IPS-15b (cell line): ENCODE measurements around the gene PRR27.

ENCODE experiments used
- H3K27me3 ChIP-seq: one replicate; pipeline ENCODE4 v1.6.1; 2013; ENCODE audit warnings: low read length; ENCODE audit not compliant: control insufficient read depth, insufficient read depth
- H3K36me3 ChIP-seq: one replicate; pipeline ENCODE4 v1.6.1; 2013; ENCODE audit warnings: low read length; ENCODE audit not compliant: control insufficient read depth, insufficient read depth
- H3K4me1 ChIP-seq: one replicate; pipeline ENCODE4 v1.6.1; 2013; ENCODE audit warnings: mild to moderate bottlenecking, low read length; ENCODE audit not compliant: control insufficient read depth, insufficient read depth
- H3K4me3 ChIP-seq: one replicate; pipeline ENCODE4 v1.5.1; 2013; ENCODE audit warnings: low read depth, low read length
- H3K9ac ChIP-seq: one replicate; pipeline ENCODE4 v1.6.1; 2013; ENCODE audit warnings: low read depth, mild to moderate bottlenecking, low read length
- H3K9me3 ChIP-seq: one replicate; pipeline ENCODE4 v1.6.1; 2013; ENCODE audit warnings: mild to moderate bottlenecking, low read length; ENCODE audit not compliant: control insufficient read depth, insufficient read depth

PRR27 gene

GRCh38 chr4:70153937-70154336 is at the start of gene PRR27:
TSS of gene PRR27 (plus strand) at chr4:70154237. CDS start at chr4:70154376, 139 bp downstream.
- H3K4me1 ChIP-seq, result no peaks in the 10 kb centered on the region
- H3K4me3 ChIP-seq, result no peak within 1 kb of the TSS
- no peaks in the 10 kb centered on the region for H3K27me3 ChIP-seq
- H3K36me3 ChIP-seq, result no peaks in the 10 kb centered on the region
- H3K9me3 ChIP-seq, result no peaks in the 10 kb centered on the region
- H3K9ac ChIP-seq, result no peak within 1 kb of the TSS

GRCh38 chr4:70110917-70111316 is 43.1 kb upstream of the PRR27 start:
- Histone ChIP-seq H3K9ac (no peak overlapping the region), H3K4me3 (no peak overlapping the region), H3K4me1 (no peaks in the 10 kb centered on the region), H3K27me3 (no peaks in the 10 kb centered on the region), H3K9me3 (no peaks in the 10 kb centered on the region), H3K36me3 (no peaks in the 10 kb centered on the region)

GRCh38 chr4:70113656-70114055 is 40.4 kb upstream of the PRR27 start:
- H3K9ac ChIP-seq, result no peak overlapping the region
- H3K36me3 ChIP-seq, result no peaks in the 10 kb centered on the region
- no peaks in the 10 kb centered on the region for H3K27me3 ChIP-seq
- H3K4me1 ChIP-seq, result no peaks in the 10 kb centered on the region
- H3K9me3 ChIP-seq, result no peaks in the 10 kb centered on the region
- H3K4me3 ChIP-seq, result no peak overlapping the region

GRCh38 chr4:70114096-70114495 is 39.9 kb upstream of the PRR27 start:
- no peaks in the 10 kb centered on the region for H3K27me3 ChIP-seq
- H3K4me1 ChIP-seq, result no peaks in the 10 kb centered on the region
- H3K4me3 ChIP-seq, result no peak overlapping the region
- no peaks in the 10 kb centered on the region for H3K36me3 ChIP-seq
- H3K9ac ChIP-seq, result no peak overlapping the region
- H3K9me3 ChIP-seq, result no peaks in the 10 kb centered on the region

GRCh38 chr4:70120323-70120722 is 33.7 kb upstream of the PRR27 start:
- Histone ChIP-seq H3K36me3 (no peaks in the 10 kb centered on the region), H3K9me3 (no peaks in the 10 kb centered on the region), H3K4me3 (no peak overlapping the region), H3K9ac (no peak overlapping the region), H3K27me3 (no peaks in the 10 kb centered on the region), H3K4me1 (no peaks in the 10 kb centered on the region)

- H3K9me3 ChIP-seq, result no peaks in the 10 kb centered on the region
- no peak overlapping the region for H3K9ac ChIP-seq
- no peaks in the 10 kb centered on the region for H3K36me3 ChIP-seq
- H3K4me1 ChIP-seq, result peaks cover 2% of the 10 kb centered on the region
- no peaks in the 10 kb centered on the region for H3K27me3 ChIP-seq
- no peak overlapping the region for H3K4me3 ChIP-seq
These were observed 20.6 kb upstream of the PRR27 start for GRCh38 chr4:70133473-70133872.

- H3K4me3 ChIP-seq, result no peak overlapping the region
- no peak overlapping the region for H3K9ac ChIP-seq
- no peaks in the 10 kb centered on the region for H3K36me3 ChIP-seq
- no peaks in the 10 kb centered on the region for H3K9me3 ChIP-seq
- no peaks in the 10 kb centered on the region for H3K4me1 ChIP-seq
- H3K27me3 ChIP-seq, result no peaks in the 10 kb centered on the region
These were observed 15.3 kb upstream of the PRR27 start for GRCh38 chr4:70138751-70139150.

- H3K27me3 ChIP-seq, result no peaks in the 10 kb centered on the region
These were observed 2.8 kb upstream of the PRR27 start for GRCh38 chr4:70151271-70151670.

GRCh38 chr4:70152088-70152487 is 1.9 kb upstream of the PRR27 start:
- H3K27me3 ChIP-seq, result no peaks in the 10 kb centered on the region
- H3K36me3 ChIP-seq, result no peaks in the 10 kb centered on the region
- no peak overlapping the region for H3K4me3 ChIP-seq
- H3K9me3 ChIP-seq, result no peaks in the 10 kb centered on the region
- H3K9ac ChIP-seq, result no peak overlapping the region
- H3K4me1 ChIP-seq, result no peaks in the 10 kb centered on the region

More at GRCh38 chr4:70151271-70151670, 2.8 kb upstream of the PRR27 start:
- Histone ChIP-seq H3K9ac (no peak overlapping the region), H3K9me3 (no peaks in the 10 kb centered on the region), H3K4me1 (no peaks in the 10 kb centered on the region), H3K4me3 (no peak overlapping the region), H3K36me3 (no peaks in the 10 kb centered on the region)

GRCh38 chr4:70158576-70158975 is 4.5 kb downstream of the PRR27 start:
- H3K9me3 ChIP-seq, result no peaks in the 10 kb centered on the region
- H3K36me3 ChIP-seq, result no peaks in the 10 kb centered on the region
- H3K4me3 ChIP-seq, result no peak overlapping the region
- H3K9ac ChIP-seq, result no peak overlapping the region
- no peaks in the 10 kb centered on the region for H3K4me1 ChIP-seq
- no peaks in the 10 kb centered on the region for H3K27me3 ChIP-seq

GRCh38 chr4:70177090-70177489 is 23.1 kb downstream of the PRR27 start:
- Histone ChIP-seq H3K27me3 (no peaks in the 10 kb centered on the region), H3K36me3 (no peaks in the 10 kb centered on the region), H3K4me1 (no peaks in the 10 kb centered on the region), H3K9ac (no peak overlapping the region), H3K4me3 (no peak overlapping the region), H3K9me3 (no peaks in the 10 kb centered on the region)

GRCh38 chr4:70178075-70178660 is 24.1 kb downstream of the PRR27 start:
- no peaks in the 10 kb centered on the region for H3K9me3 ChIP-seq
- no peak overlapping the region for H3K4me3 ChIP-seq
- no peaks in the 10 kb centered on the region for H3K4me1 ChIP-seq
- H3K9ac ChIP-seq, result no peak overlapping the region
- H3K27me3 ChIP-seq, result no peaks in the 10 kb centered on the region
- H3K36me3 ChIP-seq, result no peaks in the 10 kb centered on the region
